MCF 10A (cell line): ENCODE results near the gene TEAD1. TPM values are rescaled to one million over a fixed set of nuclear protein-coding genes. Genes with fewer than 3 reads are reported as not detected.

ENCODE experiments used
- BruUV-seq: library from RNA; stranded (reverse); fragments of 400-500 nt; replicated peaks from 2 replicates; lab custom pipeline; 2021; lab: Mats Ljungman, UMichigan
- CTCF ChIA-PET: fragments of 300-600 bp; sonication (Branson Sonifier 250); formaldehyde crosslinking; extraction: SDS; loops from one replicate; lab custom pipeline; 2021; ENCODE audit warnings: antibody characterized with exemption, inconsistent platforms; lab: Yijun Ruan, JAX
- POLR2A ChIA-PET: fragments of 300-600, 350-650 bp; sonication (Branson Sonifier 250); formaldehyde crosslinking; extraction: SDS; loops from one replicate; lab custom pipeline; 2020; ENCODE audit warnings: antibody characterized with exemption, inconsistent platforms; lab: Yijun Ruan, JAX
- DNase-seq: peaks from one replicate; pipeline ENCODE4 v3.0.0-alpha.2; 2018; ENCODE audit not compliant: unreplicated experiment
- H3K27ac Mint-ChIP-seq: one replicate; pipeline ENCODE4 v1.8.0; 2022; ENCODE audit warnings: mild to moderate bottlenecking, low read depth, mixed read lengths; ENCODE audit not compliant: unreplicated experiment
- H3K27me3 Mint-ChIP-seq: one replicate; pipeline ENCODE4 v1.8.0; 2022; ENCODE audit warnings: mixed read lengths; ENCODE audit not compliant: insufficient read depth, unreplicated experiment
- H3K36me3 Mint-ChIP-seq: one replicate; pipeline ENCODE4 v1.8.0; 2022; ENCODE audit warnings: mild to moderate bottlenecking, moderate library complexity, mixed read lengths; ENCODE audit not compliant: insufficient read depth, unreplicated experiment
- H3K4me1 Mint-ChIP-seq: one replicate; pipeline ENCODE4 v1.8.0; 2022; ENCODE audit warnings: mixed read lengths; ENCODE audit not compliant: insufficient read depth, unreplicated experiment
- H3K4me3 Mint-ChIP-seq: one replicate; pipeline ENCODE4 v1.8.0; 2022; ENCODE audit warnings: mild to moderate bottlenecking, moderate library complexity, mixed read lengths; ENCODE audit not compliant: unreplicated experiment
- H3K9me3 Mint-ChIP-seq: one replicate; pipeline ENCODE4 v1.8.0; 2022; ENCODE audit warnings: mixed read lengths; ENCODE audit not compliant: unreplicated experiment
- CTCF ChIP-seq: fragments of 200-600 bp; IDR thresholded peaks from one replicate; pipeline ENCODE4 v1.8.0; 2022; ENCODE audit warnings: antibody characterized with exemption, mild to moderate bottlenecking; ENCODE audit not compliant: unreplicated experiment
- intact Hi-C: fragments of 100-400 bp; cut with micrococcal nuclease; formaldehyde crosslinking; loops from 2 replicates; pipeline ENCODE4 v1.14.1; 2022
- total RNA-seq: library from RNA; stranded (reverse); gene quantifications from 2 replicates; pipeline ENCODE4 v1.2.3, GENCODE V29; 2022

Gene TEAD1
- total RNA-seq, 1 experiment from 2014 or later = 123 TPM

GRCh38 chr11:12865863-12866595 is 191.8 kb downstream of the TEAD1 start:
- no peak for DNase-seq
- ChIA-PET POLR2A (interaction anchor here (2.2 to 2.3 kb wide), 2 partner anchors 8 to 27 kb away, joined by 9 to 10 read pairs; no protein-coding TSS in a partner anchor), CTCF (interaction anchor here (0.6 to 1.5 kb wide), 4 partner anchors 12 to 319 kb away, joined by 3 to 4 read pairs (median 3); no protein-coding TSS in a partner anchor)
- Mint-ChIP-seq H3K9me3 (no peaks in the 10 kb centered on the region), H3K36me3 (peaks cover 36% of the 10 kb centered on the region), H3K27me3 (no peaks in the 10 kb centered on the region), H3K4me1 (peaks cover 17% of the 10 kb centered on the region), H3K4me3 (no peak overlapping the region), H3K27ac (no peak overlapping the region)
- TF ChIP-seq CTCF = no peak
- intact Hi-C loops = no loop called here
- no TSS peak for BruUV-seq

- H3K9me3 Mint-ChIP-seq = no peaks in the 10 kb centered on the region
- H3K4me3 Mint-ChIP-seq = no peak overlapping the region
- TF ChIP-seq CTCF = no peak
- CTCF ChIA-PET = interaction anchor here (1.3 to 1.7 kb wide), 4 partner anchors 10 to 26 kb away, joined by 4 to 11 read pairs (median 4); no protein-coding TSS in a partner anchor
- H3K27ac Mint-ChIP-seq = no peak overlapping the region
- intact Hi-C loops = no loop called here
- no peak for DNase-seq
- POLR2A ChIA-PET = interaction anchor here (0.7 kb wide), 1 partner anchor 25 kb away, joined by 4 read pairs; no protein-coding TSS in a partner anchor
- H3K27me3 Mint-ChIP-seq = no peaks in the 10 kb centered on the region
- BruUV-seq = no TSS peak
- H3K4me1 Mint-ChIP-seq = peaks cover 17% of the 10 kb centered on the region
- peaks cover 21% of the 10 kb centered on the region for H3K36me3 Mint-ChIP-seq
These were observed 193.3 kb downstream of the TEAD1 start for GRCh38 chr11:12867531-12867930.

- POLR2A ChIA-PET = interaction anchor here (0.7 kb wide), 1 partner anchor 26 kb away, joined by 4 read pairs; no protein-coding TSS in a partner anchor
- peak; percentile 28 for DNase-seq
- CTCF ChIA-PET = interaction anchor here (0.6 to 1.5 kb wide), 6 partner anchors 11 to 779 kb away, joined by 3 to 11 read pairs (median 3); no protein-coding TSS in a partner anchor
- BruUV-seq = no TSS peak
- H3K27me3 Mint-ChIP-seq = no peaks in the 10 kb centered on the region
- peak; percentile 13 for TF ChIP-seq CTCF
- intact Hi-C loops = no loop called here
- no peaks in the 10 kb centered on the region for H3K9me3 Mint-ChIP-seq
- H3K27ac Mint-ChIP-seq = no peak overlapping the region
- H3K4me1 Mint-ChIP-seq = peaks cover 12% of the 10 kb centered on the region
- H3K4me3 Mint-ChIP-seq = no peak overlapping the region
- H3K36me3 Mint-ChIP-seq = peaks cover 14% of the 10 kb centered on the region
These were observed 194.3 kb downstream of the TEAD1 start for GRCh38 chr11:12868315-12869073.
